ENCODE results near the gene CROCC2.

DNA sequence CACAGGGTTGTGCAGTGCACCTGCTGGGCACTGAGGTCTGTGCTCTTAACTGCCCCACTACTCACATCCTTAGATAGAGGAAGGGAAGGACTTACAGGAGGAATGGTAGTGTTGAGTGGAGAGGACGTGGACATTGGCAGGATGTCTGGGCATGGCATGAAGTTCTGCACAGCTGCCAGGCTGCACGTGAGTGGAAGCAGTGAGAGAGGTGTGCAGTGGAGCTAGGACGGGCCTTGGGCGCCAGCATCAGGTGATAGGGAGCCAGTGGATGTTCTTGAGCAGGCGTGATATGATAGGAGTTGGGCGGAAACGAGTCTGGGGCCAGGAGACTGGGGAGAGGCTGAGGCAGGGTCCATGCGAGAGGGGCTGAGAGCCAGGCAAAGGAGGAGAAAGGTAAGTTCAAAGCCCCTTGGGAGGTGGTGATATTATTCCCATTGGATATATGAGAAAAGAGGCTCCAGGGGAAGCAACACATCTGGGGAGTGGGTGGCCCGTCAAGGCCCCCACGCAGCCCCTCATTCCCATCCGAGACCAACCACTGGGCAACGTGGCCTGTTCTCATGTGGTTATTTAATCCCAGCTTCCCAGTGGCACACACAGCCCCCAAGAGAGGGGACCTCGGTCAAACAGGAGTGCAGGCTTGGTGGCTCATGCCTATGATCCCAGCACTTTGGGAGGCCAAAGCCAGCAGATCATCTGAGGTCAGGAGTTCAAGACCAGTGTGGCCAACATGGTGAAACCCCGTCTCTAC is 46.5 kb downstream of the CROCC2 start:
- TF ChIP-seq, protein P1, sequence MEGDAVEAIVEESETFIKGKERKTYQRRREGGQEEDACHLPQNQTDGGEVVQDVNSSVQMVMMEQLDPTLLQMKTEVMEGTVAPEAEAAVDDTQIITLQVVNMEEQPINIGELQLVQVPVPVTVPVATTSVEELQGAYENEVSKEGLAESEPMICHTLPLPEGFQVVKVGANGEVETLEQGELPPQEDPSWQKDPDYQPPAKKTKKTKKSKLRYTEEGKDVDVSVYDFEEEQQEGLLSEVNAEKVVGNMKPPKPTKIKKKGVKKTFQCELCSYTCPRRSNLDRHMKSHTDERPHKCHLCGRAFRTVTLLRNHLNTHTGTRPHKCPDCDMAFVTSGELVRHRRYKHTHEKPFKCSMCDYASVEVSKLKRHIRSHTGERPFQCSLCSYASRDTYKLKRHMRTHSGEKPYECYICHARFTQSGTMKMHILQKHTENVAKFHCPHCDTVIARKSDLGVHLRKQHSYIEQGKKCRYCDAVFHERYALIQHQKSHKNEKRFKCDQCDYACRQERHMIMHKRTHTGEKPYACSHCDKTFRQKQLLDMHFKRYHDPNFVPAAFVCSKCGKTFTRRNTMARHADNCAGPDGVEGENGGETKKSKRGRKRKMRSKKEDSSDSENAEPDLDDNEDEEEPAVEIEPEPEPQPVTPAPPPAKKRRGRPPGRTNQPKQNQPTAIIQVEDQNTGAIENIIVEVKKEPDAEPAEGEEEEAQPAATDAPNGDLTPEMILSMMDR (IDR thresholded peaks at IDR 0.05 in 2 of 3, conservative IDR thresholded peaks at IDR 0.05 in 1 of 3; ENCODE audit: control insufficient read depth in 2 of 3, extremely low read depth in 1 of 3, insufficient read depth in 1 of 3, low read depth in 3 of 3, low read length in 3 of 3): no peak
- no peak for TF ChIP-seq POLR2A (IDR thresholded peaks at IDR 0.05; ENCODE audit: low read depth, low read length)
- no peak for TF ChIP-seq ASH2L (IDR thresholded peaks at IDR 0.05; ENCODE audit: borderline replicate concordance, low read depth)
- no peak for TF ChIP-seq NFIC (IDR thresholded peaks at IDR 0.05; ENCODE audit: low read depth, low read length)
- TF ChIP-seq, protein P2, sequence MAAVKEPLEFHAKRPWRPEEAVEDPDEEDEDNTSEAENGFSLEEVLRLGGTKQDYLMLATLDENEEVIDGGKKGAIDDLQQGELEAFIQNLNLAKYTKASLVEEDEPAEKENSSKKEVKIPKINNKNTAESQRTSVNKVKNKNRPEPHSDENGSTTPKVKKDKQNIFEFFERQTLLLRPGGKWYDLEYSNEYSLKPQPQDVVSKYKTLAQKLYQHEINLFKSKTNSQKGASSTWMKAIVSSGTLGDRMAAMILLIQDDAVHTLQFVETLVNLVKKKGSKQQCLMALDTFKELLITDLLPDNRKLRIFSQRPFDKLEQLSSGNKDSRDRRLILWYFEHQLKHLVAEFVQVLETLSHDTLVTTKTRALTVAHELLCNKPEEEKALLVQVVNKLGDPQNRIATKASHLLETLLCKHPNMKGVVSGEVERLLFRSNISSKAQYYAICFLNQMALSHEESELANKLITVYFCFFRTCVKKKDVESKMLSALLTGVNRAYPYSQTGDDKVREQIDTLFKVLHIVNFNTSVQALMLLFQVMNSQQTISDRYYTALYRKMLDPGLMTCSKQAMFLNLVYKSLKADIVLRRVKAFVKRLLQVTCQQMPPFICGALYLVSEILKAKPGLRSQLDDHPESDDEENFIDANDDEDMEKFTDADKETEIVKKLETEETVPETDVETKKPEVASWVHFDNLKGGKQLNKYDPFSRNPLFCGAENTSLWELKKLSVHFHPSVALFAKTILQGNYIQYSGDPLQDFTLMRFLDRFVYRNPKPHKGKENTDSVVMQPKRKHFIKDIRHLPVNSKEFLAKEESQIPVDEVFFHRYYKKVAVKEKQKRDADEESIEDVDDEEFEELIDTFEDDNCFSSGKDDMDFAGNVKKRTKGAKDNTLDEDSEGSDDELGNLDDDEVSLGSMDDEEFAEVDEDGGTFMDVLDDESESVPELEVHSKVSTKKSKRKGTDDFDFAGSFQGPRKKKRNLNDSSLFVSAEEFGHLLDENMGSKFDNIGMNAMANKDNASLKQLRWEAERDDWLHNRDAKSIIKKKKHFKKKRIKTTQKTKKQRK (IDR thresholded peaks at IDR 0.05; ENCODE audit: low read depth, low read length): no peak
- no peak for TF ChIP-seq JUNB (IDR thresholded peaks at IDR 0.05)
- no peak for TF ChIP-seq EZH2 (IDR thresholded peaks at IDR 0.05; ENCODE audit: borderline replicate concordance, control insufficient read depth, low read depth, low read length)
- TF ChIP-seq, protein P3, sequence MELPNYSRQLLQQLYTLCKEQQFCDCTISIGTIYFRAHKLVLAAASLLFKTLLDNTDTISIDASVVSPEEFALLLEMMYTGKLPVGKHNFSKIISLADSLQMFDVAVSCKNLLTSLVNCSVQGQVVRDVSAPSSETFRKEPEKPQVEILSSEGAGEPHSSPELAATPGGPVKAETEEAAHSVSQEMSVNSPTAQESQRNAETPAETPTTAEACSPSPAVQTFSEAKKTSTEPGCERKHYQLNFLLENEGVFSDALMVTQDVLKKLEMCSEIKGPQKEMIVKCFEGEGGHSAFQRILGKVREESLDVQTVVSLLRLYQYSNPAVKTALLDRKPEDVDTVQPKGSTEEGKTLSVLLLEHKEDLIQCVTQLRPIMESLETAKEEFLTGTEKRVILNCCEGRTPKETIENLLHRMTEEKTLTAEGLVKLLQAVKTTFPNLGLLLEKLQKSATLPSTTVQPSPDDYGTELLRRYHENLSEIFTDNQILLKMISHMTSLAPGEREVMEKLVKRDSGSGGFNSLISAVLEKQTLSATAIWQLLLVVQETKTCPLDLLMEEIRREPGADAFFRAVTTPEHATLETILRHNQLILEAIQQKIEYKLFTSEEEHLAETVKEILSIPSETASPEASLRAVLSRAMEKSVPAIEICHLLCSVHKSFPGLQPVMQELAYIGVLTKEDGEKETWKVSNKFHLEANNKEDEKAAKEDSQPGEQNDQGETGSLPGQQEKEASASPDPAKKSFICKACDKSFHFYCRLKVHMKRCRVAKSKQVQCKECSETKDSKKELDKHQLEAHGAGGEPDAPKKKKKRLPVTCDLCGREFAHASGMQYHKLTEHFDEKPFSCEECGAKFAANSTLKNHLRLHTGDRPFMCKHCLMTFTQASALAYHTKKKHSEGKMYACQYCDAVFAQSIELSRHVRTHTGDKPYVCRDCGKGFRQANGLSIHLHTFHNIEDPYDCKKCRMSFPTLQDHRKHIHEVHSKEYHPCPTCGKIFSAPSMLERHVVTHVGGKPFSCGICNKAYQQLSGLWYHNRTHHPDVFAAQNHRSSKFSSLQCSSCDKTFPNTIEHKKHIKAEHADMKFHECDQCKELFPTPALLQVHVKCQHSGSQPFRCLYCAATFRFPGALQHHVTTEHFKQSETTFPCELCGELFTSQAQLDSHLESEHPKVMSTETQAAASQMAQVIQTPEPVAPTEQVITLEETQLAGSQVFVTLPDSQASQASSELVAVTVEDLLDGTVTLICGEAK (IDR thresholded peaks at IDR 0.05; ENCODE audit: borderline replicate concordance): no peak
- TF ChIP-seq SP1 (IDR thresholded peaks at IDR 0.05; ENCODE audit: low read depth, low read length): no peak
- TF ChIP-seq FOS (IDR thresholded peaks at IDR 0.05; ENCODE audit: borderline replicate concordance, extremely low read depth, insufficient read length): no peak
- no peak for TF ChIP-seq TAF1 (IDR thresholded peaks at IDR 0.05; ENCODE audit: borderline replicate concordance, low read depth, low read length)

All from GM12878 (cell line).